Neural progenitor cell (in vitro differentiated cells): ENCODE data around the gene NKX2-2.

ENCODE experiments used
- EZH2 ChIP-seq: fragments of 200-600 bp; sonication (generic); IDR thresholded peaks from 2 replicates; pipeline ENCODE4 v1.6.1; 2017; ENCODE audit warnings: antibody characterized with exemption, mild to moderate bottlenecking, moderate library complexity
- EZH2phosphoT487 ChIP-seq: fragments of 200-600 bp; sonication (generic); IDR thresholded peaks from 2 replicates; pipeline ENCODE4 v1.6.1; 2017; ENCODE audit warnings: antibody characterized with exemption
- TF ChIP-seq, protein P1 (sequence below): fragments of 200-600 bp; sonication (generic); IDR thresholded peaks from 2 replicates; pipeline ENCODE4 v1.5.1; 2017; ENCODE audit warnings: antibody characterized with exemption, mild to moderate bottlenecking

DNA sequence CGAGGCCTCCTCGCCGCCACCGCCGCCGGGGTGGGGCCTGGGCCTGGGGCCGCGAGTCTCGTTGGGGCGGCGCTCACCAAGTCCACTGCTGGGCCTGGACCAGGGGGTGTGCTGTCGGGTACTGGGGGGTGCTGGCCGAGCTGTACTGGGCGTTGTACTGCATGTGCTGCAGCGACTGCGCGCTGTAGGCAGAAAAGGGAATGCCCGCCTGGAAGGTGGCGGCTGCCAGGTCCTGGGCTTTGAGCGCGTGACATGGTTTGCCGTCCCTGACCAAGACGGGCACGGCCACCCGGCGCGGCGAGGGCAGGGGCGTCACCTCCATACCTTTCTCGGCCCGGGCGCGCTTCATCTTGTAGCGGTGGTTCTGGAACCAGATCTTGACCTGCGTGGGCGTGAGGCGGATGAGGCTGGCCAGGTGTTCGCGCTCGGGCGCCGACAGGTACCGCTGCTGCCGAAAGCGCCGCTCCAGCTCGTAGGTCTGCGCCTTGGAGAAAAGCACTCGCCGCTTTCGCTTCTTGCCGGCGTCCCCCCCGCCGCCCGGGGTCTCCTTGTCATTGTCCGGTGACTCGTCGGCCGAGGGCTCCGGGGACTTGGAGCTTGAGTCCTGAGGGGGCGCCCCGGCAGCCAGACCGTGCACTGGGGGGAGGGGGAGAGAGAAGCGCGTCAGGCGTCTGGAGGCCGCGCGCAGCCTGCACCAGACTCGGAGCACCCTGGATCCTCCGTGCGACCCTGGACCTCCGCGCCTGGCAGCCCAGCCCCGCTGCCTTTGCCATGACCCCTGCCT lies 1.8 kb downstream of the NKX2-2 start:
- TF ChIP-seq, protein P1, sequence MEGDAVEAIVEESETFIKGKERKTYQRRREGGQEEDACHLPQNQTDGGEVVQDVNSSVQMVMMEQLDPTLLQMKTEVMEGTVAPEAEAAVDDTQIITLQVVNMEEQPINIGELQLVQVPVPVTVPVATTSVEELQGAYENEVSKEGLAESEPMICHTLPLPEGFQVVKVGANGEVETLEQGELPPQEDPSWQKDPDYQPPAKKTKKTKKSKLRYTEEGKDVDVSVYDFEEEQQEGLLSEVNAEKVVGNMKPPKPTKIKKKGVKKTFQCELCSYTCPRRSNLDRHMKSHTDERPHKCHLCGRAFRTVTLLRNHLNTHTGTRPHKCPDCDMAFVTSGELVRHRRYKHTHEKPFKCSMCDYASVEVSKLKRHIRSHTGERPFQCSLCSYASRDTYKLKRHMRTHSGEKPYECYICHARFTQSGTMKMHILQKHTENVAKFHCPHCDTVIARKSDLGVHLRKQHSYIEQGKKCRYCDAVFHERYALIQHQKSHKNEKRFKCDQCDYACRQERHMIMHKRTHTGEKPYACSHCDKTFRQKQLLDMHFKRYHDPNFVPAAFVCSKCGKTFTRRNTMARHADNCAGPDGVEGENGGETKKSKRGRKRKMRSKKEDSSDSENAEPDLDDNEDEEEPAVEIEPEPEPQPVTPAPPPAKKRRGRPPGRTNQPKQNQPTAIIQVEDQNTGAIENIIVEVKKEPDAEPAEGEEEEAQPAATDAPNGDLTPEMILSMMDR, result no peak
- TF ChIP-seq EZH2 (peak; percentile 34), EZH2phosphoT487 (peak; percentile 90)
